Activated CD8-positive, alpha-beta memory T cell treated with anti-CD3 and anti-CD28 coated beads, Interleukin-2, amount 10 ng/mL, durations not matched to agents 7 days and 5 days (primary cell): Measurements from ENCODE around the gene SLC44A1. TPM values are rescaled to one million over a fixed set of nuclear protein-coding genes. Genes with fewer than 3 reads are reported as not detected.

Source experiments
- ATAC-seq: fragments of 150-1000 bp; cut with Tn5 transposase; one replicate; pipeline ENCODE4 v1.10.0; 2021; ENCODE audit warnings: moderate library complexity
- CTCF ChIA-PET: fragments of 350-600 bp; sonication (Branson Sonifier 250); formaldehyde crosslinking; loops from one replicate; lab custom pipeline; 2021; ENCODE audit warnings: antibody characterized with exemption; lab: Charles Lee
- DNase-seq: peaks from one replicate; pipeline ENCODE4 v3.0.0-alpha.2; 2020
- H3K27ac Mint-ChIP-seq: one replicate; pipeline ENCODE4 v1.8.0; 2021; ENCODE audit warnings: mild to moderate bottlenecking, mixed read lengths
- H3K27me3 Mint-ChIP-seq: one replicate; pipeline ENCODE4 v1.8.0; 2021; ENCODE audit warnings: mixed read lengths
- H3K36me3 Mint-ChIP-seq: one replicate; pipeline ENCODE4 v1.8.0; 2021; ENCODE audit warnings: mild to moderate bottlenecking, mixed read lengths
- H3K4me1 Mint-ChIP-seq: one replicate; pipeline ENCODE4 v1.8.0; 2021; ENCODE audit warnings: mixed read lengths
- H3K4me3 Mint-ChIP-seq: one replicate; pipeline ENCODE4 v1.8.0; 2021; ENCODE audit warnings: mild to moderate bottlenecking, moderate library complexity, mixed read lengths
- H3K9me3 Mint-ChIP-seq: one replicate; pipeline ENCODE4 v1.8.0; 2022; ENCODE audit warnings: low read depth, mixed read lengths
- total RNA-seq, 2 experiments: library from RNA; stranded (reverse); gene quantifications; one replicate each; pipeline ENCODE4 v1.2.3, GENCODE V29; 2021

SLC44A1 gene
- total RNA-seq, 2 experiments from 2014 or later = 4.9 to 10.3 TPM

DNA sequence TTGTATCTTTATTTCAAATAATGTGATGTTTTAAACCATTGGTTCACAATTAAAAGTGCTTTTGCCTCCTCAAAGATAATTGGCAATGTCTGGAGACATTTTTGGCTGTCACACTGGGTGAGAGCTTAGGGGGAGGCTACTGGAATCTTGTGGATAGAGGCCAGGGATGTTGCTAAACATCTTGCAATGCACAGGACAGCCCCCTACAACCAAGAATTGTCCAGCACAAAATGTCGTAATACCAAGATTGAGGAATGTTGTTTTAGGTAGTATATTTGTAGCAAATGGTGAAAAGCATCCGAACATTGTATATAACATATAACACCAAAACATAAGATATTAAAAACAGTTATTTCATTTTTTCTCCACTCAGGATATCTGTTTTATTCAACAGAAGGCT is 99.8 kb downstream of the SLC44A1 start:
- Mint-ChIP-seq H3K4me1 (peaks cover 19% of the 10 kb centered on the region), H3K27ac (no peak overlapping the region), H3K4me3 (no peak overlapping the region), H3K27me3 (no peaks in the 10 kb centered on the region), H3K36me3 (no peaks in the 10 kb centered on the region), H3K9me3 (no peaks in the 10 kb centered on the region)
- ATAC-seq (no peak), DNase-seq (no peak)
- CTCF ChIA-PET = no interaction called here

DNA sequence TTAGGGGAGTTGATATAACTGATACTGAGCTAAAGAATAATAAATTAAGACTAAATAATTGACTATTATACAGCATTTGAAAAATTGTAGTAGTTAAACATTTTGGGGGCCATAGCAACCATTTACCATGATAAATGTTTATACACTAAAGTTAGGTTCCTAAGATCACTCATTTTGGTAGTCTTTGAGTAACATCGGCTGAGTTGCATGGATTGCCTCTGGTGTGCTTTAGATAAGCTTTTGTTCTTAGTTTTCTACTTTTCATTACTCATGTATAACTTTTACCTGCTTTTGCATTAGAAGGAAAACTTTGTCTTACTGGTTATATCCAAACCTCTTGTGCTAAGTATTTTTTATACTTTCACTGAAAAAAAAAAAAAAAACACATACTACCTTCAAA is 101.2 kb downstream of the SLC44A1 start:
- H3K36me3 Mint-ChIP-seq = peaks cover 2% of the 10 kb centered on the region
- H3K4me3 Mint-ChIP-seq = no peak overlapping the region
- H3K9me3 Mint-ChIP-seq = no peaks in the 10 kb centered on the region
- no peak overlapping the region for H3K27ac Mint-ChIP-seq
- DNase-seq (no peak), ATAC-seq (no peak)
- peaks cover 11% of the 10 kb centered on the region for H3K4me1 Mint-ChIP-seq
- no peaks in the 10 kb centered on the region for H3K27me3 Mint-ChIP-seq
- CTCF ChIA-PET = interaction anchor here (0.7 kb wide), 1 partner anchor 200 kb away, joined by 3 read pairs; no protein-coding TSS in a partner anchor

DNA sequence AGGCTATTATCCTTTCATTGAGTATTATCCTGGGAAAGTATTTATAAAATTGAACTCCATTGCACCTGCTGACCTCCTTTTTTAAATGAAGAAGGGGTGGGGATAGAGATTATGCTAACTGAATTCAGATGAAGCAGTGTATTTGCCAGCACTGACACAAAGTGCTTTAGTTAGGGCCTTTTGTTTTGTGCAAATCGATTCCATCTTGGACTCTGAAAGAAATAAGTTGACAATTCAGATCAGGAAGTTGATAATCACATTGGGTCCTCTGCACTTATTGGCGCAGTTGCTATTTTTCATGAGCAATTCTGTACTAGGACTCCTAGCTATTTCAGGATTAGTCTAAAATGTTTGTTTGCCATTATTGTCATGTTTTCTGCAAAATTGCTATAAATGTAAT is 101.8 kb downstream of the SLC44A1 start:
- Mint-ChIP-seq H3K4me1 (peaks cover 11% of the 10 kb centered on the region), H3K36me3 (peaks cover 2% of the 10 kb centered on the region), H3K27me3 (no peaks in the 10 kb centered on the region), H3K9me3 (no peaks in the 10 kb centered on the region), H3K27ac (no peak overlapping the region), H3K4me3 (no peak overlapping the region)
- CTCF ChIA-PET = no interaction called here
- ATAC-seq (no peak), DNase-seq (no peak)

DNA sequence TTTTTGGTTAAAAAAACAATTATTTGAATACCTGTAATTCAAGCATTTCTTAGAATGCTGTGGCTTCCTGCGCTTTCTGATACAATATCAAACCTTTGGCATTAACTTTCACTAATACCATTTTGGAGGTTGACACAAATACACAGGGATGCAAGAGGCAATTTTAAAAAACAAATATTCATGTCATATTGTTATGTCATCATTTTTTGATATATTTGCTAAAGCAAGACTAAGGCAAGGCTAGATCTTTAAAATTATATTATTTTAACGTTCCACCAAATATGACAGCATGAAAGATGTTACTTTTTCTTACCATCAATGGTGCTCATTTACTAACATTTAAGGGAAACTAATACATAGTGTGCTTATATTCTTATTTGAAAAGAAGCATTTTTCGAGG is 110.0 kb downstream of the SLC44A1 start:
- peaks cover 2% of the 10 kb centered on the region for H3K36me3 Mint-ChIP-seq

DNA sequence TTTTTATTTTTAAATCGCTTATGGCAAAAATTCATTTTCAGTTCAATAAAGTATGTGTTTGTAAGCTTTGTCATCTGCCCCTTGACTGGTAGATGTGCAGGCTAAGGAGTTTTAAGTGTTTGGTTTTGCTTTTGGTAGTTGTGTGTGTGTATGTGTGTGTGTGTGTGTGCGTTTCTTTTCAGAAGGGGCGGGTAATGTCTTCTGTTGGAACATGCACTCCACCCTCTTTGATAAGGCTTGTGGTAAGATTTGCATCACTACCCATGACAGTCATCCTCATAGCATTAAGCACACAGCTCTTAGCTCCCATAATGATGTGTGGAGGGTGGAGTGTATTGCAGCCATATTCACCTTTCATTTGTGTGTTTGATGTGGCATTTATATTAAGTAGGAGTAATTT is 111.3 kb downstream of the SLC44A1 start:
- peaks cover 5% of the 10 kb centered on the region for H3K36me3 Mint-ChIP-seq
- no peak overlapping the region for H3K4me3 Mint-ChIP-seq
- no peak for DNase-seq
- no peaks in the 10 kb centered on the region for H3K9me3 Mint-ChIP-seq
- peaks cover 14% of the 10 kb centered on the region for H3K27me3 Mint-ChIP-seq
- H3K4me1 Mint-ChIP-seq = peaks cover 17% of the 10 kb centered on the region
- peak; percentile 37 for ATAC-seq
- CTCF ChIA-PET = interaction anchor here (1.0 to 1.2 kb wide), 2 partner anchors 62 to 99 kb away, joined by 3 read pairs; no protein-coding TSS in a partner anchor
- no peak overlapping the region for H3K27ac Mint-ChIP-seq

More for the DNA sequence above, 110.0 kb downstream of the SLC44A1 start:
- Mint-ChIP-seq H3K27ac (no peak overlapping the region), H3K4me3 (no peak overlapping the region), H3K4me1 (peaks cover 5% of the 10 kb centered on the region), H3K9me3 (no peaks in the 10 kb centered on the region), H3K27me3 (peaks cover 7% of the 10 kb centered on the region)
- CTCF ChIA-PET = no interaction called here
- ATAC-seq (no peak), DNase-seq (no peak)

DNA sequence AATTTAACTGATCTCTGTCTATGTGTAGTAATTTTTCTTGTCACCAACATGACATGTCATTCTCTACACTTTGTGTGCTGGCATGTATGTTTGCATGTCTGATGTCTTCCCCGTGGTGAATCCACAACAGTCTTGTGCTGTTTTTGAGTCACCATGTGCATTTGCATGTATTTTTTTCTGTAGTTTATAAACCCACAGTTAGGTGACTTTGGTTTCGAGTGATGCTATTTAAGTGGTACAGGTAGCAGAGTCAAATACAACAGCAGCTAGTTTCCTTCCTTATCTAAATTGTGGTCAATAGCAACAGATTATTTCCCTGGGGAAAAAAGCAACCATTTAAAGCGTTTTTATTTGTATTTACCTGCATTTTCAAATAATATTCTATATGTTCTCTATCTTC is 113.5 kb downstream of the SLC44A1 start:
- Mint-ChIP-seq H3K27me3 (peaks cover 18% of the 10 kb centered on the region), H3K9me3 (no peaks in the 10 kb centered on the region), H3K27ac (no peak overlapping the region), H3K36me3 (peaks cover 7% of the 10 kb centered on the region), H3K4me3 (no peak overlapping the region), H3K4me1 (peaks cover 26% of the 10 kb centered on the region)
- CTCF ChIA-PET = interaction anchor here (1.2 kb wide), 1 partner anchor 47 kb away, joined by 4 read pairs; no protein-coding TSS in a partner anchor
- no peak for DNase-seq
- ATAC-seq = no peak

DNA sequence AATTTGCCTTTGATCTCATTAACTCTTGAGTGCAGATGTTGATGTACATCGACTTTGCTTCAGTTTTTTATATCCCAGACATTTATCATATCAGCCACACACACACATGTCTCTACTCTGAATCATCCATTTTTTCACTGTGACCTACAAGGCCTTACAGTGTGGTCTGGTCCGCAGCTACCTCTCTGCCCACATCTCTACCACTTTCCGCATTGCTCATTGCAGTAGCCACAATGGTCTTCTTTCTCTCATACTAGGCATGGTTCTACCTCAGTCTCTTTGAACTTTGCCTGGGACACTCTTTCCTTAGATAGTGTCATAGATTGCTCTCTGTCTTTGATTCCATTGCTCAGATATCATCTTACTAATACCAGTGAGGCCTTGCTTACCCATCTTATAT is 115.4 kb downstream of the SLC44A1 start:
- CTCF ChIA-PET = interaction anchor here (0.6 to 1.2 kb wide), 4 partner anchors 9 to 42 kb away, joined by 3 to 5 read pairs (median 4); no protein-coding TSS in a partner anchor
- Mint-ChIP-seq H3K36me3 (peaks cover 7% of the 10 kb centered on the region), H3K27me3 (peaks cover 18% of the 10 kb centered on the region), H3K9me3 (no peaks in the 10 kb centered on the region), H3K4me1 (peaks cover 26% of the 10 kb centered on the region), H3K4me3 (peak overlapping the region; percentile 1), H3K27ac (peak overlapping the region; percentile 70)
- DNase-seq (peak; percentile 85), ATAC-seq (peak; percentile 89)

DNA sequence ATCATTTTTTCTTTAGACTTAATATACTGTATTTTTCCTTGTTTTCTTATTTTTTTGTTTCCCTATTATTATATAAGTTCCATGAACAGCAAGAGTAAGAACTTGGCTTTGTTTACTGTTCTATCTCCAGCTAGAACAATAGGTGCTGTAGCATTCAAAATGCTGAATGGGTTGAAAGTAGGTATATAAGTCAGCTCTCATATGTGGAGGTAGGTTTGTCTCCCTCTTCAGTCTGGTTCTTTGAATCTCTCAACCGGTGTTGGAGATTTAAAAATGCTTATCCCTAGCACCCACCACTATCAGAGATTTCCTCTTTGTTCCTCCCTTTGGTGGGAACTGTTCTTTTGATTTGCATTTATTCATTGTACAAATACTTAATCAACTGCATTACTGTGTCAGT is 115.9 kb downstream of the SLC44A1 start:
- CTCF ChIA-PET = interaction anchor here (0.6 to 1.2 kb wide), 5 partner anchors 9 to 45 kb away, joined by 3 to 5 read pairs (median 4); no protein-coding TSS in a partner anchor
- peaks cover 18% of the 10 kb centered on the region for H3K27me3 Mint-ChIP-seq
- H3K36me3 Mint-ChIP-seq = peaks cover 7% of the 10 kb centered on the region
- no peak overlapping the region for H3K27ac Mint-ChIP-seq
- no peak for DNase-seq
- H3K4me3 Mint-ChIP-seq = no peak overlapping the region
- peak; percentile 30 for ATAC-seq
- peaks cover 26% of the 10 kb centered on the region for H3K4me1 Mint-ChIP-seq
- H3K9me3 Mint-ChIP-seq = no peaks in the 10 kb centered on the region

DNA sequence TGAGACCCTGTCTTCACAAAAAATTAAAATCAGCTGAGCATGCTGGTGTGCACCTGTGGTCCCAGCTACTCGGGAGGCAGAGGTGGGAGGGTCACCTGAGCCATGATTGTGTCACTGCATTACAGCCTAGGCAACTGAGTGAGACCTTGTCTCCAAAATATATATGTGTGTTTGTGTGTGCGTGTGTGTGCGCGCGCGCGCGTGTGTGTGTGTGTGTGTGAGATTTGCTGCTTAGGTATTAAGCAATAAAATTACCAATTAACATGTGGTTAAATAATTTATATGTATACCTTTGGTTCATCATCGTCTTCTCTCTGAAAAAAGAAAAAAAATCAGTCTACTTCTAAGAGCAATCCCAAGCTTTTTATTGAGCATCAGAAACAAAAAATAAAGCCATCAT is 117.4 kb downstream of the SLC44A1 start:
- H3K27me3 Mint-ChIP-seq = peaks cover 18% of the 10 kb centered on the region
- ATAC-seq (no peak), DNase-seq (no peak)
- H3K9me3 Mint-ChIP-seq = no peaks in the 10 kb centered on the region
- CTCF ChIA-PET = no interaction called here
- peaks cover 13% of the 10 kb centered on the region for H3K36me3 Mint-ChIP-seq
- no peak overlapping the region for H3K27ac Mint-ChIP-seq
- H3K4me1 Mint-ChIP-seq = peaks cover 26% of the 10 kb centered on the region
- no peak overlapping the region for H3K4me3 Mint-ChIP-seq

DNA sequence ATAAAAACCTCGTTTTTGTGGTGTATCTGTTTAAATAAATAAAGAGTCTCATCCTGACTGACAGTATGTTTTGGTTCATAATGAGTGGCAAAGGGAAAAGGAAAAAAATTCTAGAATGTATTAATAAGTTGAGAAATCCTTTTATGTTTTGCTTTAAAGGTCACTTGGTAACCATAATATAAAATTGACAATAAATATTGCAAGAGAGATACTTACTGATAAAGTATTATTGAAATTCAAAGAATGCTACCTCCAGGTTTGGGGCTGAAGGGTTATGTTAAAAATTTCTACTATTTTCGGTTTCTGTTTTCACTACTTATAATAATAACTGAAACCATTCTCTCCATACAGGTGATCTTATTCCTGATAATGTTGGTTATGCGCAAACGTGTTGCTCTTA is 118.0 kb downstream of the SLC44A1 start:
- DNase-seq = no peak
- Mint-ChIP-seq H3K4me3 (no peak overlapping the region), H3K27me3 (peaks cover 18% of the 10 kb centered on the region), H3K36me3 (peaks cover 13% of the 10 kb centered on the region), H3K4me1 (peaks cover 26% of the 10 kb centered on the region), H3K9me3 (no peaks in the 10 kb centered on the region), H3K27ac (no peak overlapping the region)
- CTCF ChIA-PET = no interaction called here
- ATAC-seq = no peak

DNA sequence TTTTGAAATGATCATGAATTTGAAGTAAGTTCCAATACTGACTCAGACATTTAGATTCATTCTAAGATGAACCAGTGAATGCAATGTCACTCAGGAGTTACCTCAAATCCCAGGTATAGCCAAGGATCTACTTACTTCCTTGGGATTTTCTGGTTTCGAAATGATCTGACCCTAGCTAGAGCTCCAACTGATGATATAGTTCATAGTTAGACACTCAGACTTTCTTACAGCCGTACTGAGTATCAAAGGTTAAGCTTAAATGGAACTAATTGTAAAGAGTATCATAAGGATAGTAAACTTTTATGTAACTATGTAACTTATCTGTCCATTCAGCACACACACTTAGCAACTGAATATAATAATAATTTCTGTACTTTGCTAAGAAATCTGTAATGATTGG is 119.4 kb downstream of the SLC44A1 start:
- DNase-seq = no peak
- no peak for ATAC-seq
- H3K27ac Mint-ChIP-seq = no peak overlapping the region
- H3K27me3 Mint-ChIP-seq = peaks cover 11% of the 10 kb centered on the region
- H3K36me3 Mint-ChIP-seq = peaks cover 13% of the 10 kb centered on the region
- H3K4me3 Mint-ChIP-seq = no peak overlapping the region
- H3K9me3 Mint-ChIP-seq = no peaks in the 10 kb centered on the region
- CTCF ChIA-PET = no interaction called here
- H3K4me1 Mint-ChIP-seq = peaks cover 21% of the 10 kb centered on the region

DNA sequence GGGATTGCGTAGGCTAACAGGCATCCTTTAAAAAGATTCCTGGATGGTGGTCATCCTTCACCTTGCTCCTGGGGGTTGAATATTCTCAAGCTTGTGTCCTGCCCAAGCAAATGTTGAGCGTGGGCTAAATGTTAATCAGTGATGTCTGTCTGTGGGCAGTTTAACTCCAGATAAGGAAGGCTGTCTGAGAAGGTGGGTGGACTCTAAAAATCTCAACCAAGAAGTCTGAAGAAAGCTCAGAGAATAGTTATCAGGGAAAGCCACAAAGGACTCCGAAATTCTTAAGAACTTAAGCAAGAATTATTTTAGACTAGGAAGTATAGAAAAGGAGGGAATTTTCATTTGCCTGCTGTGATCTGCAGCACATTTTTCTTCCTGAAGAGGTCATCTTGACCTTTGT is 125.5 kb downstream of the SLC44A1 start:
- no peak overlapping the region for H3K4me3 Mint-ChIP-seq
- DNase-seq (no peak), ATAC-seq (no peak)
- H3K9me3 Mint-ChIP-seq = no peaks in the 10 kb centered on the region
- no peak overlapping the region for H3K27ac Mint-ChIP-seq
- H3K27me3 Mint-ChIP-seq = no peaks in the 10 kb centered on the region
- CTCF ChIA-PET = no interaction called here
- peaks cover 8% of the 10 kb centered on the region for H3K4me1 Mint-ChIP-seq
- peaks cover 6% of the 10 kb centered on the region for H3K36me3 Mint-ChIP-seq

DNA sequence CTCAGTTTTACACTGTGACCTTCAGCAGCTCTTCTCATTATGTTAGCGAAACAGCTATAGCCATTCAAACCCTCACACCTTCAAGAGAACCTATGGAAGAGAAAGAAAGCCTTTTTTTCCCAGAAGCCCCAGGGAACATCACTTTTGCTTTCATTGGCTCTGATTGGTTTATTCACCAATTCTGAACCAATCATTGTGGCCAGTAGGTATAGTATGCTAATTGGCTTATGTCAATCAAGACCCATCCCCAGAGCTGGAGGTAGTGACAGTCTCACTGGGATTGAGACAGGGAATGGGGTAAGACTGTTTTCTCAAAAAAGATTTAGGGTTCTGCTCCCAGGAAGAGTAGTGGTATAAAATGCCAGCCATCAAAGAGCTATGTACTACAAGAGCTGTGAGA is 129.3 kb downstream of the SLC44A1 start:
- Mint-ChIP-seq H3K9me3 (no peaks in the 10 kb centered on the region), H3K27ac (no peak overlapping the region), H3K4me1 (peaks cover 8% of the 10 kb centered on the region), H3K4me3 (no peak overlapping the region), H3K36me3 (no peaks in the 10 kb centered on the region), H3K27me3 (no peaks in the 10 kb centered on the region)
- CTCF ChIA-PET = no interaction called here
- ATAC-seq = no peak
- DNase-seq = no peak

DNA sequence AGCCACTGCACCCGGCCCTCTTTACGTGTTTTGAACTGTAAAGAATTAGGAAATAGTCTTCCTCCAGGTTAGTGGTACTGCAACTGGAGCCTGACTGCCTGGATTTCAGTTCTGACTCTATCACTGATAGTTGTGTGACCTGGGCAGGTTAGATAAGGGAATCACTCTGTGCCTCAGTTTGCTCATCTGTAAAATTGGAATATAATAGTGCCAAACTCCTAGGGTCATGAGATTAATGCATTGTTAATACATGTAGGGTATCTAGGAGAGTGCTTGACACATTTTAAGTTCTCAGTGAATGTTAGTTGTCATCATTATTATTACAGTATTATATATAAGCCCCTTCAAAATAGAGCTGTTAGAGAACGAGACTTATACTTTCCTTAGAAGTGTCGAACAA is 130.9 kb downstream of the SLC44A1 start:
- CTCF ChIA-PET = interaction anchor here (1.1 kb wide), 1 partner anchor 10 kb away, joined by 3 read pairs; no protein-coding TSS in a partner anchor
- H3K27me3 Mint-ChIP-seq = no peaks in the 10 kb centered on the region
- ATAC-seq = no peak

More for the DNA sequence above, 130.9 kb downstream of the SLC44A1 start:
- DNase-seq = no peak
- Mint-ChIP-seq H3K4me1 (peaks cover 8% of the 10 kb centered on the region), H3K4me3 (no peak overlapping the region), H3K27ac (no peak overlapping the region), H3K36me3 (no peaks in the 10 kb centered on the region), H3K9me3 (no peaks in the 10 kb centered on the region)
